ENCODE measurements around the gene NPC1L1.
"Not testable (repeated sequence)": the region's sequence is repeated elsewhere in the genome, so short reads cannot be mapped to it uniquely, and the experiment has no call there.

The NPC1L1 gene

GRCh38 chr7:44565097-44565794 lies 24.1 kb upstream of the NPC1L1 start:
- no peak for DNase-seq (ENCODE audit: low read depth in 2 of 2)

- DNase-seq (ENCODE audit: low read depth in 2 of 2): no peak
These were observed 23.5 kb upstream of the NPC1L1 start for GRCh38 chr7:44564606-44565005.

- no peak for DNase-seq (ENCODE audit: low read depth in 2 of 2)
These were observed 22.1 kb upstream of the NPC1L1 start for GRCh38 chr7:44563171-44563679.

- DNase-seq (ENCODE audit: low read depth in 2 of 2): not testable (repeated sequence)
These were observed 21.5 kb upstream of the NPC1L1 start for GRCh38 chr7:44562622-44562962.

GRCh38 chr7:44561962-44562621 lies 21.0 kb upstream of the NPC1L1 start:
- DNase-seq (ENCODE audit: low read depth in 2 of 2): no peak

GRCh38 chr7:44561481-44561880 lies 20.4 kb upstream of the NPC1L1 start:
- no peak for DNase-seq (ENCODE audit: low read depth in 2 of 2)

GRCh38 chr7:44559485-44559884 lies 18.4 kb upstream of the NPC1L1 start:
- DNase-seq (ENCODE audit: low read depth in 2 of 2): no peak

GRCh38 chr7:44557485-44557884 lies 16.4 kb upstream of the NPC1L1 start:
- DNase-seq (ENCODE audit: low read depth in 2 of 2): no peak

GRCh38 chr7:44555350-44555749 lies 14.2 kb upstream of the NPC1L1 start:
- DNase-seq (ENCODE audit: low read depth in 2 of 2): no peak

- DNase-seq (ENCODE audit: low read depth in 2 of 2): not testable (repeated sequence)
These were observed 11.4 kb upstream of the NPC1L1 start for GRCh38 chr7:44552473-44553005.

- no peak for DNase-seq (ENCODE audit: low read depth in 2 of 2)
These were observed 8.3 kb upstream of the NPC1L1 start for GRCh38 chr7:44549457-44549856.

GRCh38 chr7:44548893-44549292 lies 7.8 kb upstream of the NPC1L1 start:
- DNase-seq (ENCODE audit: low read depth in 2 of 2): no peak

- DNase-seq (ENCODE audit: low read depth in 2 of 2): no peak
These were observed 6.6 kb upstream of the NPC1L1 start for GRCh38 chr7:44547536-44548231.

GRCh38 chr7:44541876-44542610 lies 913 bp upstream of the NPC1L1 start:
- DNase-seq (ENCODE audit: low read depth in 2 of 2): no peak

GRCh38 chr7:44540592-44541027 lies 520 bp downstream of the NPC1L1 start:
- no peak for DNase-seq (ENCODE audit: low read depth in 2 of 2)

GRCh38 chr7:44539669-44540506 lies 1.2 kb downstream of the NPC1L1 start:
- DNase-seq (ENCODE audit: low read depth in 2 of 2): no peak

GRCh38 chr7:44538798-44539668 lies 2.1 kb downstream of the NPC1L1 start:
- DNase-seq (ENCODE audit: low read depth in 2 of 2): no peak

GRCh38 chr7:44538093-44538797 lies 2.9 kb downstream of the NPC1L1 start:
- DNase-seq (ENCODE audit: low read depth in 2 of 2): no peak

GRCh38 chr7:44537442-44537841 lies 3.7 kb downstream of the NPC1L1 start:
- DNase-seq (ENCODE audit: low read depth in 2 of 2): no peak

Measured in stimulated activated CD4-positive, alpha-beta T cell treated with anti-CD3 and anti-CD28 coated beads, Interleukin-1b, Interleukin-23, amount 100 ng/mL, for 1 hour (primary cell).